ENCODE data around the gene IL1R1.

- TF ChIP-seq YY1 (IDR thresholded peaks at IDR 0.05; ENCODE audit: low read depth): no peak
- no peak for TF ChIP-seq EP300 (IDR thresholded peaks at IDR 0.05; ENCODE audit: borderline replicate concordance)
- TF ChIP-seq REST (IDR thresholded peaks at IDR 0.05; ENCODE audit: low read depth): no peak
- TF ChIP-seq FOXM1 (IDR thresholded peaks at IDR 0.05; ENCODE audit: borderline replicate concordance, low read depth): no peak
- TF ChIP-seq RAD21 (IDR thresholded peaks at IDR 0.05; ENCODE audit: low read depth): no peak
- no peak for TF ChIP-seq CEBPB (IDR thresholded peaks at IDR 0.05)
- TF ChIP-seq NFIC (IDR thresholded peaks at IDR 0.05): no peak
- TF ChIP-seq TAF1 (IDR thresholded peaks at IDR 0.05; ENCODE audit: low read depth): no peak
- no peak for TF ChIP-seq MAX (IDR thresholded peaks at IDR 0.05)
- no peak for TF ChIP-seq TCF12 (IDR thresholded peaks at IDR 0.05; ENCODE audit: low read depth)
- TF ChIP-seq CREB1 (IDR thresholded peaks at IDR 0.05; ENCODE audit: low read depth): no peak
- TF ChIP-seq USF1 (IDR thresholded peaks at IDR 0.05): no peak
- no peak for TF ChIP-seq EGR1 (IDR thresholded peaks at IDR 0.05)
- no peak for TF ChIP-seq TEAD4 (IDR thresholded peaks at IDR 0.05)
Observed at GRCh38 chr2:102143450-102143985, 972 bp downstream of the IL1R1 start.

Data from Ishikawa (cell line).